H9 (cell line): Measurements from ENCODE around the gene CRHR1. TPM values are rescaled to one million over a fixed set of nuclear protein-coding genes. Genes with fewer than 3 reads are reported as not detected.

Experiments used
- DNase-seq: peaks from one replicate; pipeline ENCODE4 v3.0.0-alpha.2; 2017
- H2AFZ ChIP-seq: one replicate; pipeline ENCODE4 v1.6.1; 2013; ENCODE audit warnings: mild to moderate bottlenecking, low read length, control low read depth, moderate library complexity
- H2AK5ac ChIP-seq: 2 replicates; pipeline ENCODE4 v1.6.1; 2013; ENCODE audit warnings: low read length, control low read depth, mixed read lengths; ENCODE audit not compliant: insufficient read length
- H2BK120ac ChIP-seq: one replicate; pipeline ENCODE4 v1.6.1; 2013; ENCODE audit warnings: low read depth, mild to moderate bottlenecking, low read length, control low read depth, inconsistent platforms; ENCODE audit not compliant: poor library complexity, severe bottlenecking
- H2BK12ac ChIP-seq: 2 replicates; pipeline ENCODE4 v1.6.1; 2013; ENCODE audit warnings: low read length, control low read depth, mixed read lengths, low read depth; ENCODE audit not compliant: insufficient read length
- H2BK15ac ChIP-seq: 2 replicates; pipeline ENCODE4 v1.6.1; 2013; ENCODE audit warnings: low read depth, low read length, control low read depth
- H2BK20ac ChIP-seq: one replicate; pipeline ENCODE4 v1.6.1; 2013; ENCODE audit warnings: low read depth, mild to moderate bottlenecking, low read length, control low read depth, inconsistent platforms; ENCODE audit not compliant: poor library complexity, severe bottlenecking
- H2BK5ac ChIP-seq: 2 replicates; pipeline ENCODE4 v1.6.1; 2013; ENCODE audit warnings: low read length, control low read depth, mixed read lengths; ENCODE audit not compliant: insufficient read length
- H3K14ac ChIP-seq: 2 replicates; pipeline ENCODE4 v1.6.1; 2013; ENCODE audit warnings: low read length, control low read depth; ENCODE audit not compliant: insufficient read depth
- H3K18ac ChIP-seq: 2 replicates; pipeline ENCODE4 v1.6.1; 2013; ENCODE audit warnings: low read depth, mild to moderate bottlenecking, mixed read lengths, low read length, control low read depth; ENCODE audit not compliant: insufficient read length
- H3K23ac ChIP-seq: 2 replicates; pipeline ENCODE4 v1.6.1; 2013; ENCODE audit warnings: low read length, control low read depth, mixed read lengths, low read depth; ENCODE audit not compliant: insufficient read length
- H3K23me2 ChIP-seq: 2 replicates; pipeline ENCODE4 v1.6.1; 2013; ENCODE audit warnings: low read depth, mild to moderate bottlenecking, mixed read lengths, low read length, control low read depth; ENCODE audit not compliant: insufficient read length, poor library complexity, severe bottlenecking
- H3K27ac ChIP-seq: 2 replicates; pipeline ENCODE4 v1.5.1; 2013; ENCODE audit warnings: low read length, control low read depth, mixed read lengths, low read depth; ENCODE audit not compliant: insufficient read length
- H3K27me3 ChIP-seq: 2 replicates; pipeline ENCODE4 v1.6.1; 2013; ENCODE audit warnings: low read length, control low read depth, inconsistent platforms; ENCODE audit not compliant: insufficient read depth
- H3K4ac ChIP-seq: 2 replicates; pipeline ENCODE4 v1.6.1; 2013; ENCODE audit warnings: low read depth, mild to moderate bottlenecking, control low read depth, inconsistent platforms, low read length, moderate library complexity
- H3K4me1 ChIP-seq: 2 replicates; pipeline ENCODE4 v1.6.1; 2013; ENCODE audit warnings: low read length, control low read depth, inconsistent platforms; ENCODE audit not compliant: insufficient read depth
- H3K4me2 ChIP-seq: 2 replicates; pipeline ENCODE4 v1.6.1; 2013; ENCODE audit warnings: low read length, control low read depth, mixed read lengths; ENCODE audit not compliant: insufficient read length, insufficient read depth
- H3K56ac ChIP-seq: 2 replicates; pipeline ENCODE4 v1.6.1; 2013; ENCODE audit warnings: low read depth, mild to moderate bottlenecking, mixed read lengths, low read length, control low read depth; ENCODE audit not compliant: insufficient read length
- H3K79me1 ChIP-seq: 2 replicates; pipeline ENCODE4 v1.6.1; 2013; ENCODE audit warnings: low read depth, mild to moderate bottlenecking, moderate library complexity, low read length, control low read depth, inconsistent platforms; ENCODE audit not compliant: insufficient read depth, poor library complexity, severe bottlenecking
- H3K79me2 ChIP-seq: 2 replicates; pipeline ENCODE4 v1.6.1; 2013; ENCODE audit warnings: low read length, control low read depth, inconsistent platforms; ENCODE audit not compliant: insufficient read depth
- H3K9ac ChIP-seq: 2 replicates; pipeline ENCODE4 v1.6.1; 2013; ENCODE audit warnings: low read length, control low read depth, mixed read lengths; ENCODE audit not compliant: insufficient read length; ENCODE audit errors: extremely low read depth
- H3K9me3 ChIP-seq: one replicate; pipeline ENCODE4 v1.6.1; 2013; ENCODE audit warnings: low read depth, low read length, inconsistent platforms; ENCODE audit not compliant: control insufficient read depth
- H3T11ph ChIP-seq: one replicate; pipeline ENCODE4 v1.6.1; 2013; ENCODE audit warnings: mild to moderate bottlenecking, low read length, control low read depth, inconsistent platforms
- H4K20me1 ChIP-seq: one replicate; pipeline ENCODE4 v1.6.1; 2013; ENCODE audit not compliant: control insufficient read depth, insufficient read length, insufficient read depth
- H4K5ac ChIP-seq: 2 replicates; pipeline ENCODE4 v1.6.1; 2013; ENCODE audit warnings: low read depth, mild to moderate bottlenecking, mixed read lengths, low read length, control low read depth; ENCODE audit not compliant: insufficient read length
- H4K8ac ChIP-seq: replicated peaks from 2 replicates; pipeline ENCODE4 v1.6.1; 2013; ENCODE audit warnings: low read length, control low read depth, mixed read lengths, low read depth; ENCODE audit not compliant: insufficient read length
- H4K91ac ChIP-seq: 2 replicates; pipeline ENCODE4 v1.6.1; 2013; ENCODE audit warnings: low read depth, mild to moderate bottlenecking, moderate library complexity, mixed read lengths, low read length, control low read depth; ENCODE audit not compliant: insufficient read length
- H3K27ac Mint-ChIP-seq, 3 experiments: 2 replicates in 2 of 3; 3 replicates in 1 of 3; pipeline ENCODE4 v1.8.0; 2020 to 2021; ENCODE audit warnings: mixed read lengths in 3 of 3, mild to moderate bottlenecking in 1 of 3, moderate library complexity in 1 of 3
- H3K27me3 Mint-ChIP-seq: 2 replicates; pipeline ENCODE4 v1.8.0; 2021; ENCODE audit warnings: low read depth, mild to moderate bottlenecking, moderate library complexity, mixed read lengths
- H3K36me3 Mint-ChIP-seq, 3 experiments: 2 replicates in 2 of 3; 3 replicates in 1 of 3; pipeline ENCODE4 v1.8.0; 2020 to 2021; ENCODE audit warnings: low read depth in 3 of 3, mixed read lengths in 3 of 3; ENCODE audit not compliant: insufficient read depth in 1 of 3
- H3K4me1 Mint-ChIP-seq, 2 experiments: 2 replicates each; pipeline ENCODE4 v1.8.0; 2020; ENCODE audit warnings: mixed read lengths in 2 of 2
- H3K4me3 Mint-ChIP-seq, 2 experiments: 2 replicates in 1 of 2; 3 replicates in 1 of 2; pipeline ENCODE4 v1.8.0; 2020 to 2021; ENCODE audit warnings: mild to moderate bottlenecking in 2 of 2, mixed read lengths in 2 of 2, moderate library complexity in 1 of 2
- H3K9me3 Mint-ChIP-seq, 2 experiments: 2 replicates in 1 of 2; 3 replicates in 1 of 2; pipeline ENCODE4 v1.8.0; 2020; ENCODE audit warnings: mild to moderate bottlenecking in 2 of 2, mixed read lengths in 2 of 2, moderate library complexity in 1 of 2
- WGBS: extraction: QIAGEN DNeasy Blood & Tissue Kit; methylation state at CpG from one replicate; pipeline ENCODE4 v1.1.7; 2013; ENCODE audit warnings: missing lambda C conversion rate, low lambda C conversion rate, mixed read lengths; ENCODE audit not compliant: insufficient read length; ENCODE audit errors: extremely low coverage; 5-methylcytosine and 5-hydroxymethylcytosine counted together
- total RNA-seq: library from RNA; stranded (reverse); gene quantifications from 2 replicates; pipeline ENCODE4 v1.2.1, GENCODE V29; 2021
- TF ChIP-seq, protein P1 (sequence below): fragments of 200-600 bp; sonication (generic); conservative IDR thresholded peaks from 3 replicates; pipeline ENCODE4 v1.8.0; 2021; ENCODE audit warnings: antibody characterized with exemption, mild to moderate bottlenecking

The CRHR1 gene
- total RNA-seq, 1 experiment from 2014 or later: 0.52 TPM

DNA sequence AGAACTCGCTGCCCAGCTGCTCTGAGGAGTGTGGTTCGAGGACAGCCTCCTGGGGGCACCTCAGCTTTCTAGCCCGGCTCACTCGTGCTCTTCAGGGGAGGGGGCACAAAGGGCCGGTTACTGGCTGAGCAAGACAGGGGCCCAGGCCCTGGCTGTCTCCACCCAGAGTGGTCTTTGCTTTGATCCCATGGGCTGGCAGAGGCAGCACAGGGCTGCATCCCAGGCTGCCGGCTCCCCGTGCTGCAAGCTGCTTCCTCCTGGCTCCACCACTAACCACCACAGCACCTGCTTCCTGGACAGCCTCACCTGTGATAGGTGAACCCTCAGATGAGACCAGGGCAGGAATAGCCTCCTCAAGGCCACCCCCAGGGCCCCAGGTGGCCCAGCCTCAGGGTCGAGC is 67.3 kb downstream of the CRHR1 start:
- no peak overlapping the region for H3K27ac Mint-ChIP-seq
- no peak overlapping the region for H2BK12ac ChIP-seq
- H4K20me1 ChIP-seq: no peaks in the 10 kb centered on the region
- no peak overlapping the region for H2BK20ac ChIP-seq
- no peaks in the 10 kb centered on the region for H3K79me2 ChIP-seq
- no peak overlapping the region for H3K9ac ChIP-seq
- H3K4me3 Mint-ChIP-seq: no peak overlapping the region
- H3K4me1 ChIP-seq: no peaks in the 10 kb centered on the region
- no peaks in the 10 kb centered on the region for H3K9me3 ChIP-seq
- H3K27me3 Mint-ChIP-seq: peaks cover 26% of the 10 kb centered on the region
- no peak overlapping the region for H3T11ph ChIP-seq
- H4K5ac ChIP-seq: no peak overlapping the region
- no peak overlapping the region for H3K4ac ChIP-seq
- no peaks in the 10 kb centered on the region for H3K23me2 ChIP-seq
- H4K8ac ChIP-seq: no peak overlapping the region
- 0 out of 4 replicates have a peak, but pooled peaks cover 0 to 3% of the 10 kb centered on the region in 2 experiments for H3K4me1 Mint-ChIP-seq
- peaks cover 3% of the 10 kb centered on the region; the same call in 1 of the 2 replicates for H3K27me3 ChIP-seq
- no peak overlapping the region for H3K56ac ChIP-seq
- H3K23ac ChIP-seq: no peak overlapping the region
- H3K4me2 ChIP-seq: no peak overlapping the region
- no peak overlapping the region for H2AFZ ChIP-seq
- H3K36me3 Mint-ChIP-seq: no peaks in the 10 kb centered on the region
- H2BK120ac ChIP-seq: no peak overlapping the region
- no peak overlapping the region for H2BK15ac ChIP-seq
- no peak overlapping the region for H3K27ac ChIP-seq
- no CpG with 5 or more reads among the region's 8 CpGs for WGBS
- H2BK5ac ChIP-seq: no peak overlapping the region
- no peak overlapping the region for H4K91ac ChIP-seq
- no peaks in the 10 kb centered on the region for H3K79me1 ChIP-seq
- H3K9me3 Mint-ChIP-seq: 0 out of 5 replicates have a peak, but pooled peaks cover 0 to 3% of the 10 kb centered on the region in 2 experiments
- no peak overlapping the region for H3K18ac ChIP-seq
- H3K14ac ChIP-seq: no peak overlapping the region
- DNase-seq: no peak
- TF ChIP-seq, protein P1, sequence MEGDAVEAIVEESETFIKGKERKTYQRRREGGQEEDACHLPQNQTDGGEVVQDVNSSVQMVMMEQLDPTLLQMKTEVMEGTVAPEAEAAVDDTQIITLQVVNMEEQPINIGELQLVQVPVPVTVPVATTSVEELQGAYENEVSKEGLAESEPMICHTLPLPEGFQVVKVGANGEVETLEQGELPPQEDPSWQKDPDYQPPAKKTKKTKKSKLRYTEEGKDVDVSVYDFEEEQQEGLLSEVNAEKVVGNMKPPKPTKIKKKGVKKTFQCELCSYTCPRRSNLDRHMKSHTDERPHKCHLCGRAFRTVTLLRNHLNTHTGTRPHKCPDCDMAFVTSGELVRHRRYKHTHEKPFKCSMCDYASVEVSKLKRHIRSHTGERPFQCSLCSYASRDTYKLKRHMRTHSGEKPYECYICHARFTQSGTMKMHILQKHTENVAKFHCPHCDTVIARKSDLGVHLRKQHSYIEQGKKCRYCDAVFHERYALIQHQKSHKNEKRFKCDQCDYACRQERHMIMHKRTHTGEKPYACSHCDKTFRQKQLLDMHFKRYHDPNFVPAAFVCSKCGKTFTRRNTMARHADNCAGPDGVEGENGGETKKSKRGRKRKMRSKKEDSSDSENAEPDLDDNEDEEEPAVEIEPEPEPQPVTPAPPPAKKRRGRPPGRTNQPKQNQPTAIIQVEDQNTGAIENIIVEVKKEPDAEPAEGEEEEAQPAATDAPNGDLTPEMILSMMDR: no peak
- no peak overlapping the region for H2AK5ac ChIP-seq
